ENCODE data around the gene IRF7. TPM values are rescaled to one million over a fixed set of nuclear protein-coding genes. Genes with fewer than 3 reads are reported as not detected.
A peak's percentile ranks its signal among the peaks of the same experiment; 100 is the strongest.

Gene IRF7
- total and polyA plus RNA-seq, 12 donors, result 0.81 to 87.6 (median 11.2) TPM

DNA sequence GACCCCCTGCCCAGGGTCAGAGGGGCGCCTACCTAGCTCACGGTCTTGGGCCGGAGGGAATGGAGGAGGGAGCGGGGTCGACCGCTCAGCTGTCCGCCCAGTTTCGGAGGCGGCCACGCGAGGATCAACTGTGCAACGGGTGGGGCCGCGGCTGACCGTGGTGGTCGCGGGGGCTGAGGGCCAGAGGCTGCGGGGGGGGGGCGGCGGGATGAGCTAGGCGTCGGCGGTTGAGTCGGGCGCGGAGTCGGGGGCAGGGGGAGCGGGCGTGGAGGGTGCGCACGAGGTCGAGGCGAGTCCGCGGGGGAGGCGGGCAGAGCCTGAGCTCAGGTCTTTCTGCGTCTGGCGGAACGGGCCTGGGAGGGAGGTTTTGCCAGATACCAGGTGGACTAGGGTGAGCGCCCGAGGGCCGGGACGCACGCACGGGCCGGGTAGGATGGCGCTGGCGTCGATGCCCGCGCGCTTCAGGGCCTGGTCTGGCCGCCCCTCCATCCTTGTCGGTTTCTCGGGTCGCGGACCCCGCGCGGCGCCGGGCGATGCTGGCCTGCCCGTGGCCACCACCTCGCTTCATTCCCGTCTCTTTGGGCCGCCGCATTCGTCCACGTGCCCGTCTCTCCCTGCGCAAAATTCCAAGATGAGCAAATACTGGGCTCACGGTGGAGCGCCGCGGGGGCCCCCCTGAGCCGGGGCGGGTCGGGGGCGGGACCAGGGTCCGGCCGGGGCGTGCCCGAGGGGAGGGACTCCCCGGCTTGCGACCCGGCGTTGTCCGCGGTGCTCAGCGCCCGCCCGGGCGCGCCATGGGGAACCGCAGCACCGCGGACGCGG is 21.0 kb upstream of the IRF7 start, which contains the start of gene DRD4:
TSS of gene DRD4 (plus strand) at position 759 of the 822 bp plus-strand sequence. CDS start at position 795, 36 bp downstream.
- Histone ChIP-seq H3K36me3 (replicated peaks in 1 of 2) (peaks cover 0 to under 1% of the 10 kb centered on the region in 2 donors), H3K27me3 (no peaks in the 10 kb centered on the region), H3K4me3 (peak within 1 kb of the TSS in 1 of 4 donors; percentile 23), H3K27ac (no peak within 1 kb of the TSS), H3K9me3 (replicated peaks in 1 of 3) (no peaks in the 10 kb centered on the region), H3K4me1 (replicated peaks in 1 of 2) (no peaks in the 10 kb centered on the region)
- DNase-seq, result peak in 1 of 7 donors; percentile 16
- TF ChIP-seq, protein P1, sequence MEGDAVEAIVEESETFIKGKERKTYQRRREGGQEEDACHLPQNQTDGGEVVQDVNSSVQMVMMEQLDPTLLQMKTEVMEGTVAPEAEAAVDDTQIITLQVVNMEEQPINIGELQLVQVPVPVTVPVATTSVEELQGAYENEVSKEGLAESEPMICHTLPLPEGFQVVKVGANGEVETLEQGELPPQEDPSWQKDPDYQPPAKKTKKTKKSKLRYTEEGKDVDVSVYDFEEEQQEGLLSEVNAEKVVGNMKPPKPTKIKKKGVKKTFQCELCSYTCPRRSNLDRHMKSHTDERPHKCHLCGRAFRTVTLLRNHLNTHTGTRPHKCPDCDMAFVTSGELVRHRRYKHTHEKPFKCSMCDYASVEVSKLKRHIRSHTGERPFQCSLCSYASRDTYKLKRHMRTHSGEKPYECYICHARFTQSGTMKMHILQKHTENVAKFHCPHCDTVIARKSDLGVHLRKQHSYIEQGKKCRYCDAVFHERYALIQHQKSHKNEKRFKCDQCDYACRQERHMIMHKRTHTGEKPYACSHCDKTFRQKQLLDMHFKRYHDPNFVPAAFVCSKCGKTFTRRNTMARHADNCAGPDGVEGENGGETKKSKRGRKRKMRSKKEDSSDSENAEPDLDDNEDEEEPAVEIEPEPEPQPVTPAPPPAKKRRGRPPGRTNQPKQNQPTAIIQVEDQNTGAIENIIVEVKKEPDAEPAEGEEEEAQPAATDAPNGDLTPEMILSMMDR (IDR thresholded peaks at IDR 0.05), result no peak
- TF ChIP-seq POLR2A (IDR thresholded peaks at IDR 0.05), result no peak
- intact Hi-C loops (cut with DNase I), result no loop called here
- 31 to 70% (median 38%) methylated on average over 18 to 100 of the region's 100 CpGs for WGBS, 4 donors

GRCh38 chr11:635945-636510 is 20.3 kb upstream of the IRF7 start:
- intact Hi-C loops (cut with DNase I), result no loop called here
- Histone ChIP-seq H3K36me3 (replicated peaks in 1 of 2) (no peaks in the 10 kb centered on the region), H3K27me3 (no peaks in the 10 kb centered on the region), H3K9me3 (replicated peaks in 1 of 3) (no peaks in the 10 kb centered on the region), H3K4me3 (no peak overlapping the region), H3K27ac (no peak overlapping the region), H3K4me1 (replicated peaks in 1 of 2) (no peaks in the 10 kb centered on the region)
- DNase-seq, result no peak
- TF ChIP-seq, protein P1 (IDR thresholded peaks at IDR 0.05), result no peak
- no peak for TF ChIP-seq POLR2A (IDR thresholded peaks at IDR 0.05)
- WGBS, 4 donors, result 63 to 73% (median 70%) methylated on average over 18 to 22 of the region's 22 CpGs

- 92 to 96% (median 94%) methylated on average over 5 of the region's 5 CpGs for WGBS, 4 donors
Measured at GRCh38 chr11:630871-631270, 15.1 kb upstream of the IRF7 start.

GRCh38 chr11:629237-629583 is 13.5 kb upstream of the IRF7 start:
- DNase-seq, result no peak
- 64 to 72% (median 67%) methylated on average over 10 of the region's 10 CpGs for WGBS, 4 donors
- Histone ChIP-seq H3K27me3 (no peaks in the 10 kb centered on the region), H3K27ac (no peak overlapping the region), H3K4me3 (no peak overlapping the region), H3K4me1 (replicated peaks in 1 of 2) (peaks cover 0 to 6% of the 10 kb centered on the region in 2 donors), H3K36me3 (replicated peaks in 1 of 2) (no peaks in the 10 kb centered on the region), H3K9me3 (replicated peaks in 1 of 3) (no peaks in the 10 kb centered on the region)
- intact Hi-C loops (cut with DNase I), result no loop called here
- TF ChIP-seq, protein P1 (IDR thresholded peaks at IDR 0.05), result no peak
- no peak for TF ChIP-seq POLR2A (IDR thresholded peaks at IDR 0.05)

More at GRCh38 chr11:630871-631270, 15.1 kb upstream of the IRF7 start:
- H3K9me3 ChIP-seq (replicated peaks in 1 of 3), result no peaks in the 10 kb centered on the region
- TF ChIP-seq, protein P1 (IDR thresholded peaks at IDR 0.05), result no peak
- no peak for TF ChIP-seq POLR2A (IDR thresholded peaks at IDR 0.05)
- no peaks in the 10 kb centered on the region for H3K36me3 ChIP-seq (replicated peaks in 1 of 2)
- H3K4me3 ChIP-seq, result no peak overlapping the region
- no peak for DNase-seq
- intact Hi-C loops (cut with DNase I), result no loop called here
- no peak overlapping the region for H3K27ac ChIP-seq
- no peaks in the 10 kb centered on the region for H3K4me1 ChIP-seq (replicated peaks in 1 of 2)
- no peaks in the 10 kb centered on the region for H3K27me3 ChIP-seq

All from adrenal gland (tissue), 12 donors.